OCI-M2 (cell line): ENCODE results near the gene OR2T29.
"Not testable (repeated sequence)": the region's sequence is repeated elsewhere in the genome, so short reads cannot be mapped to it uniquely, and the experiment has no call there.

Experiments
- DNase-seq: peaks from one replicate; lab custom pipeline; 2025; ENCODE audit not compliant: unreplicated experiment; lab: John Stamatoyannopoulos, UW

OR2T29 gene

DNA sequence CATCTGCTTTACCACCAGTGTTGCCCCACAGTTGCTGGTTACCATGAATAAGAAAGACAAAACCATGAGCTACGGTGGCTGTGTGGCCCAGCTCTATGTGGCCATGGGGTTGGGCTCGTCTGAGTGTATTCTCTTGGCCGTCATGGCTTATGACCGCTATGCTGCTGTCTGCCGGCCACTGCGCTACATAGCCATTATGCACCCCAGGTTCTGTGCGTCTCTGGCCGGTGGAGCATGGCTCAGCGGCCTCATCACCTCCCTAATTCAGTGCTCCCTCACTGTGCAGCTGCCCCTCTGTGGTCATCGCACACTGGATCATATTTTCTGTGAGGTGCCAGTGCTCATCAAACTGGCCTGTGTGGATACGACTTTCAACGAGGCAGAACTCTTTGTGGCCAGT is 40.7 kb downstream of the OR2T29 start:
- no peak for DNase-seq

DNA sequence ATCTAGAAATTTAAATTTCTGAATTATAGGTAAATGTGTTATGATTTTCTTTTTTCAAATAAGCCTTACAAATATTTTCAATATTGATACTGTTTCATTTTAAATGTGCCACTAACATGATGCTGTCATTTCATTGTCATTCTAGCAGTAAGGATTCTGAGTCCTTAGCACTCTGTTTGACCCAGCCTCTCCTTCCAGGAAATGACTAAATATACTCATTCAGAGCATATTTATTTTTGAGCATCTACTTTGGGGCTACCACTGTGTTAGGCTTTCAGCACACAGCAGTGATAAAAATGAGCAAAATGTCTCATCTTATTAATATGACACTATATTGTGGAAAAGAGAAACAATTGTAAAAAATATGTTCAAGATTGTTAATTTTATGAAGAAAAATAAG is 52.4 kb downstream of the OR2T29 start:
- DNase-seq, result not testable (repeated sequence)

DNA sequence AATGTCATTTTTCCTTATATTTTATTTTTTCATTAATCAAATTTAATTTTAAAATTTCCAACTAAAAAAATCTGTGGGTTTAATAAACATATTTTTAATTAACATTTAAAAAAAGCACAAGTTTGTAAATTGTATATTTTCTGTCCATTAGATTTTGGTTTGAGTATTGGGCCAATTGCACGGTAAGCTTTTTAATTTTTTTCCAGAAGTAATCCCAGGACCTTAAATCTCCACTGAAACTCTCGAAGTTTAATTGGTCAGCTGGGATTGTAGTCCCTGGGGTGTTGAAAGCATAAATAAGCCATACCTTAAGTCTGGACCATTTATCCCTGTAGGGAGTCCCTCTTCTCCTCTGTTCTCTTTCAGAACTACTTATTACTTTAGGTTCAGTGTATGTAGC is 54.8 kb downstream of the OR2T29 start, which contains the start of gene OR2G6:
Gene OR2G6 (plus strand): TSS at position 301 of the 400 bp plus-strand sequence. CDS start 13,574 bp downstream, outside the sequence.
- not testable (repeated sequence) for DNase-seq
